ENCODE results near the gene DGUOK.
"Not testable (repeated sequence)": the region's sequence is repeated elsewhere in the genome, so short reads cannot be mapped to it uniquely, and the experiment has no call there.

The DGUOK gene

GRCh38 chr2:73901143-73901542, 25.5 kb upstream of the DGUOK start:
- no peak for DNase-seq (ENCODE audit: low read depth)

- DNase-seq (ENCODE audit: low read depth) = no peak
Observed at GRCh38 chr2:73902284-73902683, 24.4 kb upstream of the DGUOK start.

- no peak for DNase-seq (ENCODE audit: low read depth)
Observed at GRCh38 chr2:73903313-73903712, 23.4 kb upstream of the DGUOK start.

GRCh38 chr2:73903949-73904613, 22.6 kb upstream of the DGUOK start:
- DNase-seq (ENCODE audit: low read depth) = not testable (repeated sequence)

GRCh38 chr2:73904952-73905351, 21.7 kb upstream of the DGUOK start:
- DNase-seq (ENCODE audit: low read depth) = no peak

GRCh38 chr2:73906847-73907505, 19.7 kb upstream of the DGUOK start:
- DNase-seq (ENCODE audit: low read depth) = no peak

GRCh38 chr2:73907840-73908452, 18.7 kb upstream of the DGUOK start:
- DNase-seq (ENCODE audit: low read depth) = no peak

GRCh38 chr2:73908689-73909652, 17.7 kb upstream of the DGUOK start:
- no peak for DNase-seq (ENCODE audit: low read depth)

- no peak for DNase-seq (ENCODE audit: low read depth)
Observed at GRCh38 chr2:73910873-73911547, 15.7 kb upstream of the DGUOK start.

- no peak for DNase-seq (ENCODE audit: low read depth)
Observed at GRCh38 chr2:73911548-73912208, 15.0 kb upstream of the DGUOK start.

GRCh38 chr2:73913414-73914054, 13.1 kb upstream of the DGUOK start:
- DNase-seq (ENCODE audit: low read depth) = no peak

- DNase-seq (ENCODE audit: low read depth) = no peak
Observed at GRCh38 chr2:73914667-73915066, 12.0 kb upstream of the DGUOK start.

GRCh38 chr2:73915437-73915993, 11.2 kb upstream of the DGUOK start:
- DNase-seq (ENCODE audit: low read depth) = no peak

- DNase-seq (ENCODE audit: low read depth) = no peak
Observed at GRCh38 chr2:73916666-73917065, 10.0 kb upstream of the DGUOK start.

- no peak for DNase-seq (ENCODE audit: low read depth)
Observed at GRCh38 chr2:73917296-73917695, 9.4 kb upstream of the DGUOK start.

GRCh38 chr2:73917696-73918207, 8.9 kb upstream of the DGUOK start:
- DNase-seq (ENCODE audit: low read depth) = no peak

GRCh38 chr2:73918856-73919255, 7.8 kb upstream of the DGUOK start:
- DNase-seq (ENCODE audit: low read depth) = no peak

GRCh38 chr2:73919596-73920228, 7.0 kb upstream of the DGUOK start:
- no peak for DNase-seq (ENCODE audit: low read depth)
